Sigmoid colon (tissue), 7 donors: ENCODE data around the gene COL15A1. TPM values are rescaled to one million over a fixed set of nuclear protein-coding genes. Genes with fewer than 3 reads are reported as not detected.

Source experiments
- DNase-seq: peaks from one replicate; pipeline ENCODE4 v3.0.0-alpha.2; 2019
- H3K27ac ChIP-seq, 4 donors: fragments of 200-600 bp; sonication (generic); one replicate each; pipeline ENCODE4 v1.5.1; 2016 to 2019; ENCODE audit warnings: mild to moderate bottlenecking in 1 of 4
- H3K27me3 ChIP-seq, 3 donors: fragments of 200-600 bp; sonication (generic); one replicate each; pipeline ENCODE4 v1.5.1; 2019; ENCODE audit warnings: mild to moderate bottlenecking in 1 of 3
- H3K36me3 ChIP-seq, 4 donors: fragments of 200-600 bp; sonication (generic); one replicate each; pipeline ENCODE4 v1.5.1; 2016 to 2019
- H3K4me1 ChIP-seq, 4 donors: fragments of 200-600 bp; sonication (generic); one replicate each; pipeline ENCODE4 v1.5.1; 2017 to 2019
- H3K4me3 ChIP-seq, 4 donors: fragments of 200-600 bp; sonication (generic); one replicate each; pipeline ENCODE4 v1.5.1; 2017 to 2019; ENCODE audit warnings: mild to moderate bottlenecking in 2 of 4, moderate library complexity in 1 of 4
- H3K9me3 ChIP-seq, 4 donors: fragments of 200-600 bp in 3 of 4; sonication (generic) in 3 of 4; one replicate each; pipeline versions ENCODE4 v1.5.1 to v1.6.1; 2013 to 2019
- CTCF ChIP-seq, 4 experiments: fragments of 450-650 bp in 3 of 4; fragments of 200-600 bp in 1 of 4; IDR thresholded peaks; one replicate each; pipeline ENCODE4 v1.5.1; 2016 to 2019; ENCODE audit warnings: antibody characterized with exemption in 4 of 4, mild to moderate bottlenecking in 3 of 4, moderate library complexity in 2 of 4
- EP300 ChIP-seq, 4 donors: sonication (generic); formaldehyde crosslinking; IDR thresholded peaks; one replicate each; pipeline ENCODE4 v1.6.1; 2017; ENCODE audit warnings: antibody characterized with exemption in 4 of 4
- POLR2A ChIP-seq, 2 donors: fragments of 450-650 bp; IDR thresholded peaks; one replicate each; pipeline ENCODE4 v1.6.1; 2016; ENCODE audit warnings: antibody characterized with exemption in 2 of 2, mild to moderate bottlenecking in 2 of 2, moderate library complexity in 2 of 2
- POLR2AphosphoS5 ChIP-seq, 4 donors: sonication (generic); formaldehyde crosslinking; IDR thresholded peaks; one replicate each; pipeline ENCODE4 v1.6.1; 2017; ENCODE audit warnings: antibody characterized with exemption in 4 of 4
- WGBS, 2 donors: extraction: QIAGEN DNeasy Blood & Tissue Kit; methylation state at CpG; one replicate each; pipeline ENCODE4 v1.1.7; 2013; 5-methylcytosine and 5-hydroxymethylcytosine counted together
- intact Hi-C: fragments of 100-400 bp; cut with DNase I; formaldehyde crosslinking; loops from one replicate; pipeline ENCODE4 v1.15.1; 2023
- polyA plus RNA-seq, 3 donors: library from polyadenylated mRNA; stranded (reverse); fragments of 200-250 nt; gene quantifications; one replicate each; pipeline ENCODE4 v1.2.3, GENCODE V29; 2013
- total RNA-seq, 4 donors: library from RNA; depleted of rRNA; stranded (reverse); fragments of >200 nt; gene quantifications; one replicate each; pipeline ENCODE4 v1.1.0, GENCODE V29; 2016
- donor health status: healthy with polysubstance abuse.
- donor health status: Bipolar disorder and iron deficiency.
- donor health status: healthy.

Gene COL15A1
- total and polyA plus RNA-seq, 7 donors, result under 0.01 to 104 (median 21.4) TPM

GRCh38 chr9:99023831-99024230 lies 80.1 kb downstream of the COL15A1 start:
- H3K4me3 ChIP-seq, result no peak overlapping the region
- intact Hi-C loops, result no loop called here
- TF ChIP-seq CTCF (IDR thresholded peaks at IDR 0.05), result no peak
- no peak for TF ChIP-seq EP300 (IDR thresholded peaks at IDR 0.05)
- no peak for TF ChIP-seq POLR2A (IDR thresholded peaks at IDR 0.05)
- no peak for TF ChIP-seq POLR2AphosphoS5 (IDR thresholded peaks at IDR 0.05)
- no peak for DNase-seq
- WGBS, 2 donors, result 69 to 77% methylated on average over 1 of the region's 1 CpG
- H3K27me3 ChIP-seq, result no peaks in the 10 kb centered on the region
- peak overlapping the region in 2 of 4 donors; percentile 49 to 78 for H3K27ac ChIP-seq
- peaks cover 0 to 29% (median 19%) of the 10 kb centered on the region in 4 donors for H3K4me1 ChIP-seq
- H3K36me3 ChIP-seq, result peaks cover 18 to 79% (median 29%) of the 10 kb centered on the region in 4 donors
- no peaks in the 10 kb centered on the region for H3K9me3 ChIP-seq

- Histone ChIP-seq H3K27me3 (no peaks in the 10 kb centered on the region), H3K27ac (peak overlapping the region in 2 of 4 donors; percentile 3 to 15)
Measured at GRCh38 chr9:99024959-99025358, 81.3 kb downstream of the COL15A1 start.

GRCh38 chr9:99025616-99026270 lies 82.0 kb downstream of the COL15A1 start:
- Histone ChIP-seq H3K36me3 (peaks cover 18 to 62% (median 26%) of the 10 kb centered on the region in 4 donors), H3K4me3 (no peak overlapping the region), H3K27ac (peak overlapping the region in 1 of 4 donors; percentile 1), H3K4me1 (peaks cover 0 to 32% (median 22%) of the 10 kb centered on the region in 4 donors), H3K27me3 (no peaks in the 10 kb centered on the region), H3K9me3 (no peaks in the 10 kb centered on the region)
- DNase-seq, result no peak
- intact Hi-C loops, result no loop called here
- no peak for TF ChIP-seq POLR2AphosphoS5 (IDR thresholded peaks at IDR 0.05)
- no peak for TF ChIP-seq EP300 (IDR thresholded peaks at IDR 0.05)
- no peak for TF ChIP-seq POLR2A (IDR thresholded peaks at IDR 0.05)
- TF ChIP-seq CTCF (IDR thresholded peaks at IDR 0.05), result no peak
- WGBS, 2 donors, result 95 to 97% methylated on average over 6 of the region's 6 CpGs

More at GRCh38 chr9:99024959-99025358, 81.3 kb downstream of the COL15A1 start:
- TF ChIP-seq POLR2A (IDR thresholded peaks at IDR 0.05), result no peak
- no peak for TF ChIP-seq CTCF (IDR thresholded peaks at IDR 0.05)
- TF ChIP-seq POLR2AphosphoS5 (IDR thresholded peaks at IDR 0.05), result no peak
- TF ChIP-seq EP300 (IDR thresholded peaks at IDR 0.05), result no peak
- intact Hi-C loops, result no loop called here
- Histone ChIP-seq H3K36me3 (peaks cover 18 to 68% (median 29%) of the 10 kb centered on the region in 4 donors), H3K9me3 (no peaks in the 10 kb centered on the region), H3K4me1 (peaks cover 0 to 30% (median 20%) of the 10 kb centered on the region in 4 donors), H3K4me3 (no peak overlapping the region)
- 81 to 88% methylated on average over 6 of the region's 6 CpGs for WGBS, 2 donors
- no peak for DNase-seq

GRCh38 chr9:99026271-99026955 lies 82.7 kb downstream of the COL15A1 start:
- H3K9me3 ChIP-seq, result no peaks in the 10 kb centered on the region
- H3K27me3 ChIP-seq, result no peaks in the 10 kb centered on the region
- no peak for DNase-seq
- peaks cover 0 to 33% (median 23%) of the 10 kb centered on the region in 4 donors for H3K4me1 ChIP-seq
- H3K27ac ChIP-seq, result peak overlapping the region in 1 of 4 donors; percentile 22
- intact Hi-C loops, result no loop called here
- TF ChIP-seq POLR2A (IDR thresholded peaks at IDR 0.05) (no peak), CTCF (IDR thresholded peaks at IDR 0.05) (no peak)
- WGBS, 2 donors, result 84 to 89% methylated on average over 6 of the region's 6 CpGs
- peaks cover 18 to 55% (median 24%) of the 10 kb centered on the region in 4 donors for H3K36me3 ChIP-seq
- no peak overlapping the region for H3K4me3 ChIP-seq
